ENCODE results near the gene AGR3.

AGR3 gene

GRCh38 chr7:16881844-16882243 is at the start of gene AGR3:
AGR3 (minus strand) TSS chr7:16881983; CDS start chr7:16878618, 3,365 bp downstream.
- no peak for DNase-seq (ENCODE audit: low spot score)

GRCh38 chr7:16930946-16931345 is 49.2 kb upstream of the AGR3 start:
- no peak for DNase-seq (ENCODE audit: low spot score)

GRCh38 chr7:16929146-16929762 is 47.5 kb upstream of the AGR3 start:
- DNase-seq (ENCODE audit: low spot score) = no peak

GRCh38 chr7:16926861-16927260 is 45.1 kb upstream of the AGR3 start:
- no peak for DNase-seq (ENCODE audit: low spot score)

- peak; percentile 58 for DNase-seq (ENCODE audit: low spot score)
Measured at GRCh38 chr7:16926283-16926682, 44.5 kb upstream of the AGR3 start.

DNA sequence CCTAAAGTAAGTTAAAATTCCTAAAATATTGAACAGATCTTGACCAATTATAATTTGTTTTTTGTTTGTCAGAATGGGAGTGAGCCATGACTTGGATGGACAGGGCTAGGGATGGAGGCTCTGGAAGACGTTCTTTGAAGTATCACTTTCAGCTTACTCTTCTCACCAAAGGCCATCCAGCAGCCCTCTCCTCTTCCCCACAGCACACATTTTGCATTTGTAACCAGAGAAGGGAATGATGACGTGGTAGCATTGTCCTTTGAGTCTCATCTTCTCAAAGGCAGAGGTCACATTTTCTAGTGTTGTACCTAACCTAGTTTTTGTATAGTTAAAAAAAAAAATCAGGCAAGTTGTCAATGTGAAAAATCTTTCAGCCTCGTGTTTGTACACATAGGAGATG is 43.8 kb upstream of the AGR3 start:
- DNase-seq (ENCODE audit: low spot score) = no peak

- no peak for DNase-seq (ENCODE audit: low spot score)
Measured at GRCh38 chr7:16923019-16923418, 41.2 kb upstream of the AGR3 start.

GRCh38 chr7:16921644-16922257 is 40.0 kb upstream of the AGR3 start:
- DNase-seq (ENCODE audit: low spot score) = no peak

DNA sequence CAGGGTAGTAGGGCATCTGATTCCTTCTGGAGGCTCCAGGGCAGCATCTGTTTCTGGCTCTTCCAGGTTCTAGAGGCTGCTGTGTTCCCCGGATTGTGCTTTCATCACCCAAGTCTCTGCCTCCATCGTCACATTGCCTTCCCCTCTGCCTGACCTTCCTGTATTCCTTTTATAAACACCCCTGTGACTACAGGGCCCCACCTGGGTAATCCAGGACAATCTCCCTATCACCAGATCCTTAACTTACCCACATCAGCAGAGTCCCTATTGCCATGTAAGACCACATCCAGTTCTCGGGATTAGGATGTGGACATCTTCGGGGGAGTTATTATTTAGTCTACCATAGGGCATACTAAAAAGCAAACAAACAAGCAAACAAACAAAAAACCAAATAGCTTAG is 39.4 kb upstream of the AGR3 start:
- no peak for DNase-seq (ENCODE audit: low spot score)

DNA sequence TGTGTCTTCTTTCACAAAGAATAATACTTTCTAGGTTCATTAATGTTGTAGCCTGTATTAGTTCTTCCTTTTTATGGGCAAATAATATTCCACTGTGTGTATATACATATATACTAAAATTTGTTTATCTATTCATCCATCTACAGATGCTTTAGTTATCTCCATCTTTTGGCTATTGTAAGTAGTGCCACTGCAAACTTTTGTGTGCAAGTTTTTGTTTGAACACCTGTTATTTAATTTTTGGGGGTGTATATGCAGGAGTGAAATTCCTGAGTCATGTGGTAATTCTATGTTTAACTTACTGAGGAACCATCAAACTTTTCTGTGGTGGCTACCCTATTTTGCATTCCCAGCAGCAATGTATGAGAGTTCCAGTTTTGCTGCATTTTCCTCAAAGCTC is 37.7 kb upstream of the AGR3 start:
- no peak for DNase-seq (ENCODE audit: low spot score)

GRCh38 chr7:16918288-16918895 is 36.6 kb upstream of the AGR3 start:
- peak; percentile 20 for DNase-seq (ENCODE audit: low spot score)

GRCh38 chr7:16916738-16917137 is 35.0 kb upstream of the AGR3 start:
- no peak for DNase-seq (ENCODE audit: low spot score)

- peak; percentile 60 for DNase-seq (ENCODE audit: low spot score)
Measured at GRCh38 chr7:16916105-16916639, 34.4 kb upstream of the AGR3 start.

DNA sequence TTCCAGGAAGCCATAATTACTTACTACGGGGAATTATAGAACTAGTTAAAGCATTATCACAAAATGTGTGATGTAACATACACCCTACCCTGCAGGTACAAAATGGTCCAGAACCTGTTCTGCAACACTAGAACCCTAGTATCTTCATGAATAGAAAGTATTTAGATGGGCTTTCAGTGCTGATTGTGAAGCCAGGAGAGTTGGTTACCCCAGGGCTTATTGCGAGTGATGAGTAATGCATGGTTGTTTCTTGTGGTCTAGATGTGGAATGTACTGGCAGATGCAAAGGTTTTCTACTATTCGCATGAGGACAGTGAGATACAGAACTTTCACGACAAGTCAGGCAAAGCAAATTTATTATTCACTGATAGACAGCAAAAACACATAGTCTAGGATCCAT is 33.6 kb upstream of the AGR3 start:
- peak; percentile 83 for DNase-seq (ENCODE audit: low spot score)

DNA sequence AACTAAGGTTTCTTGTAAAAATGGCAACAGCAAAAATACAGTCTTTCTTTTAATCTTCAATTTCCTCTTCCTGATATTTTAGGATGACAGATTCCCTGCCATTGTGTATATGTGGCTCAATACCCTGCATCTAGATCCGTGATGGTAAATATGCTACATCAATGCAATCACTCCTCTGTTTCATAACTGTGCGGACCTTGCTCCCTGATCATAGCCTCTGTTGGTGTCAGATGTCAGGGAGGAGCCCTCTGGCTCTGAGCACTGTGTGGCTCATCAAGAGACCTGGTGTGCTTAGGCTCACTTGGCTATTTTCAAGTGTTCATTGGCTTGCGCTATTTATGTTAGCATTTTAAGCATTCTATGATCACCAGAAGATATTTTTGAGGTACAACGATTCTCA is 33.0 kb upstream of the AGR3 start:
- no peak for DNase-seq (ENCODE audit: low spot score)

DNA sequence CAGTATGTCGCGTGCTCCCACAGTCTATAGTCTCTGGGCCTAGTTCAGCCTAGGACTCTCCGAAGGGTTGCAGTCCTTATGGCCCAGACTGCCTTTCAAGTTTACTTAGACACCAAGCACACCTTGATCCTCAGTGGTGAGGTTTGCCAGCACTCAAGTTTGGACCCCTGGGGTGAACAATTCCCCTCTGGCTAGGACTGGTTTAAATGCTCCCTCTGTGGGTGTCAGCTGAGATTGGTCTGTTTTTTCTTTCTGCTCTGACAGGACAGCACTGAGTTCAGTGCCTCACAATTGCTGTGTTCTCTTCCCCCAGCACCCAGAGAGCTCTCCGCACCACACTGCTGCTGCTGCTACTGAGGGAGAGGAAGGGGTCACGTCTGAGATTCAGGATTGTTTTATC is 31.9 kb upstream of the AGR3 start:
- no peak for DNase-seq (ENCODE audit: low spot score)

DNA sequence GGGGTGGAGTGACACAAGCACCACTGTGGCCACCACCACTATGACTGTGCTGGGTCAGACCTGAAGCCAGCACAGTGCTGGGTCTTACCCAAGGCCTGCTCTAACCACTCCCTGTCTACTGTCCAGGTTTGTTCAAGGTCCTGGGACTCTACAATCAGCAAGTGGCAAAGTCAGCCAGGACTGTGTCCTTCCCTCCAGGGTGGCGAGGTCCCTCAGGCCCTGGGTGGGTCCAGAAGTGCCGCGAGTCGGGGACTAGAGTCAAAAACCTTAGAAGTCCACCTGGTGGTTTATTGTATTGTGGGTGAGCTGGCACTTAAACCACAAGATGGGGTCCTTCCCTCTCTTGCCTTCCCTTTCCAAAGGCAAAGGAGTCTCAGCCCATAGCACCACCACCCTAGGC is 30.8 kb upstream of the AGR3 start:
- DNase-seq (ENCODE audit: low spot score) = no peak

GRCh38 chr7:16908561-16908960 is 26.8 kb upstream of the AGR3 start:
- no peak for DNase-seq (ENCODE audit: low spot score)

GRCh38 chr7:16905300-16906044 is 23.7 kb upstream of the AGR3 start:
- DNase-seq (ENCODE audit: low spot score) = no peak

- DNase-seq (ENCODE audit: low spot score) = peak; percentile 18
Measured at GRCh38 chr7:16904076-16904475, 22.3 kb upstream of the AGR3 start.

DNA sequence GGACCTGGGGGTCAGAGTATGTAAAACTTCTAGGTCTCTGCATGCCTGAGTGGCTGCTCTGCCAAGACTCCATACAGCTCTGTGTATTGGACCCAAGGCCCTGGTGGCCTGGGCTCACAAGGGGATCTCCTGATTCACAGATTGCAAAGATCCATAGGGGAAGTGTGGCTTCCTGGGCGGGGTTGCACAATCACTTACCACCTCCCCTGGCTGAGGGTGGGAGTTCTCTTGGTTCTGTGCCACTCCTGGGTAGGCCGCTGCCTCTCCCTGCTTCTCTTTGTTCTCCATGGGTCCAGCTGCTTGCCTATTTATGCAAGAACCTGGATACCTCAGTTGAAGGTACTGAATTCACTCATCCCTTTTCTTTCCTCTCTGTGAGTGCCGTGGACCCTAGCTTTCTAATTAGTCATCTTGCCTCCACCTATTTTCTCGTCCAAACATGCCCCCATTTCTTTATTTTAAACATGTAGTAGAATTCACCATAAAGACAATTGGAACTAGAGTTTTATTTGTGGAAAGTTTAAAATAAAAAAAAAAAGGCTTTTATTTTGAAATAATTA is 18.5 kb upstream of the AGR3 start:
- no peak for DNase-seq (ENCODE audit: low spot score)

DNA sequence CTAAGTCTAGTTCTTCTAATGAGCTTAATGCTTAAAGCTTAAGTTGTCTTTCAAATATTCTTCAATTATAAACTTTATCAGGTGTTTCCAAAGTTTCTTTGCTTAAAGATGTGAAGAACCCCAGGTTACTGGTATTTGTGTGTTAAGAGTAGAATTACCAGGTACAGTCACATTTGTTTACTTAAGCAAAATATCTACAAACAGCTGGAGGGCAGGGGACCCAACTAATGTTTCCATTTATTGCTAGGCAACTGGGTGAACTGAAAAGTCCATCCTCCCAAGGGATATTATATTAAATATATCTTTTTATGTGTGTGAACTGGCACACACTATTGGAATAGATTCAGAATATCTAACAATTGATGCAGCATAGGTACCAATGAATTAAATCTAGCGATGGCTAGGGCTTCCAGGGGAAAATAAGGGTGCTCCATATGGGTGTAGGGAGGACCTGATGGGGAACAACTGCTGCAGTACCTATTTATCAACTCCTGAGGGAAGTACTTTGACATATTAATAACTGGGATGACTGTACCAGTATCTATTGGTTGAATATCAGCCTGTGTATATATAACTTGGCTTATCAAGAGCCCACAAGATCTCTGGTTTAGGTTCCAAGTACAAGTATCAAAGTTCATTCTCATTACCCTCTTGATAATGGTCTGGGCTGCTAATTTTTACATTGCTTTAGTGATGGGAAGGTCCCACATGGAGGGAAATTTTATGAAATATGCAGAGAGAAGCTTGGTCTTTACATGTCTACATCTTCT is 10.3 kb upstream of the AGR3 start:
- DNase-seq (ENCODE audit: low spot score) = no peak
